Spinal cord (tissue), 10 donors: ENCODE results near the gene PRKCH. TPM values are rescaled to one million over a fixed set of nuclear protein-coding genes. Genes with fewer than 3 reads are reported as not detected.

Experiments used
- DNase-seq, 6 donors: peaks; one replicate each; pipeline versions ENCODE4 v3.0.0 to v3.0.0-alpha.2; 2013 to 2015; ENCODE audit warnings: low spot score in 6 of 6, low read depth in 4 of 6
- H3K27ac ChIP-seq: one replicate; pipeline ENCODE4 v1.5.1; 2013; ENCODE audit warnings: low read depth, low read length, control low read depth
- H3K27me3 ChIP-seq: one replicate; pipeline ENCODE4 v1.6.1; 2013; ENCODE audit warnings: low read length; ENCODE audit not compliant: control insufficient read depth, insufficient read depth
- H3K36me3 ChIP-seq: one replicate; pipeline ENCODE4 v1.6.1; 2013; ENCODE audit warnings: low read length; ENCODE audit not compliant: control insufficient read depth, insufficient read depth
- H3K4me1 ChIP-seq: one replicate; pipeline ENCODE4 v1.6.1; 2013; ENCODE audit warnings: low read length; ENCODE audit not compliant: control insufficient read depth, insufficient read depth
- H3K4me3 ChIP-seq: one replicate; pipeline ENCODE4 v1.5.1; 2013; ENCODE audit warnings: low read depth, low read length, control low read depth
- H3K9me3 ChIP-seq: one replicate; pipeline ENCODE4 v1.6.1; 2013; ENCODE audit warnings: low read length; ENCODE audit not compliant: control insufficient read depth, insufficient read depth
- WGBS: methylation state at CpG from one replicate; pipeline ENCODE4 v1.1.5; 2013; ENCODE audit warnings: missing lambda C conversion rate; ENCODE audit not compliant: insufficient coverage; 5-methylcytosine and 5-hydroxymethylcytosine counted together
- polyA plus RNA-seq, 2 donors: library from polyadenylated mRNA; unstranded; fragments of 120-200 nt; gene quantifications; one replicate each; pipeline ENCODE4 v1.2.1, GENCODE V29; 2013; ENCODE audit not compliant: insufficient read length in 2 of 2
- total RNA-seq, 2 donors: library from RNA; depleted of rRNA in 1 of 2; stranded (reverse); fragments of 120-200 nt in 1 of 2; fragments of >200 nt in 1 of 2; gene quantifications; one replicate each; pipeline versions ENCODE4 v1.2.3 to v1.2.4, GENCODE V29; 2013 to 2014
- donor health status: healthy.

The PRKCH gene
- total and polyA plus RNA-seq, 4 donors, result 9.6 to 30.7 (median 15.5) TPM

DNA sequence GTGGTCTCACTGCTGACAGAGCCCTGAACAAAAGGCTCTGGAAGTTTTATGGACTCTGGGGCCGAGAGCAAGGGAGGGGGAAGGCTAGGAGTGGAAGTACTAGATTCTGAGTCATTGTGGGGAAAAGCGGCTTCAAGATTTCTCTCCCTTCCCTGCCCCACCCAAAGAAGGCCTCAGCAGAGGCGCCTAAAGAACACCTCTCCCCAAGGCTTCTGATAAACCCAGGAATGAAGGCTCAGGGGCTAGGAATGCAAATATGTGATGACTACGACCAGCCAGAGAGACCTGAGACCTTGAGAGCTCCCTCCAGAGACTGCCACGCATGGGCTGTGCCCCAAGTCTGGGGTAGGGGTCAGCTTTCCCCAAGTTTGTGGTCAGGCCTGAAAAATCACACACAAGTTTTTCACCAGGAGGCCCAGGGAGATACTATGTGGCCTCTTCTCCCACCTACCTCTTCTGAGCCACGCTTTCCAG is 243.3 kb downstream of the PRKCH start:
- H3K27me3 ChIP-seq, result peaks cover 6% of the 10 kb centered on the region
- H3K4me1 ChIP-seq, result peaks cover 20% of the 10 kb centered on the region
- no peak overlapping the region for H3K4me3 ChIP-seq

DNA sequence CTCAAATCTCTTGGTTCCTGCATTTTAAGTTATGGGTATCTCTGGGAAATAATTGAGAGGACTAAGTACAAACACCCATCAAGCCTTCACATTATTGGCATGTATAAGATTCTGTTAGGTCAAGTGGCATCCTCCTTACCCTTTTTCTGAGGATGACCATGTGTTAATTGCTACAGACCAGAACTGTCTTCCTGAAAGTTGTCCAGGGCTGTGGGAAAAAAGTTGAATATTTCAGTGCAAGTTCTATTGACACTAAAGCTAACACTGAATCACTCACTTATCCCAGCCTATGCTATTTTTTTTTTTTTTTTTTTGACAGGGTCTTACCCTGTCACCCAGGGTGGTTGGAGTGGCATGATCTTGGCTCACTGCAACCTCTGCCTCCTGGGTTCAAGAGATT is 243.8 kb downstream of the PRKCH start:
- Histone ChIP-seq H3K4me3 (no peak overlapping the region), H3K27me3 (peaks cover 10% of the 10 kb centered on the region), H3K27ac (no peak overlapping the region), H3K9me3 (no peaks in the 10 kb centered on the region), H3K4me1 (peaks cover 20% of the 10 kb centered on the region), H3K36me3 (no peaks in the 10 kb centered on the region)
- DNase-seq, result no peak

More for the DNA sequence above, 243.3 kb downstream of the PRKCH start:
- no peaks in the 10 kb centered on the region for H3K9me3 ChIP-seq
- no peak overlapping the region for H3K27ac ChIP-seq
- no peaks in the 10 kb centered on the region for H3K36me3 ChIP-seq
- DNase-seq, result no peak
- WGBS, result 96% methylated on average over 3 of the region's 6 CpGs

DNA sequence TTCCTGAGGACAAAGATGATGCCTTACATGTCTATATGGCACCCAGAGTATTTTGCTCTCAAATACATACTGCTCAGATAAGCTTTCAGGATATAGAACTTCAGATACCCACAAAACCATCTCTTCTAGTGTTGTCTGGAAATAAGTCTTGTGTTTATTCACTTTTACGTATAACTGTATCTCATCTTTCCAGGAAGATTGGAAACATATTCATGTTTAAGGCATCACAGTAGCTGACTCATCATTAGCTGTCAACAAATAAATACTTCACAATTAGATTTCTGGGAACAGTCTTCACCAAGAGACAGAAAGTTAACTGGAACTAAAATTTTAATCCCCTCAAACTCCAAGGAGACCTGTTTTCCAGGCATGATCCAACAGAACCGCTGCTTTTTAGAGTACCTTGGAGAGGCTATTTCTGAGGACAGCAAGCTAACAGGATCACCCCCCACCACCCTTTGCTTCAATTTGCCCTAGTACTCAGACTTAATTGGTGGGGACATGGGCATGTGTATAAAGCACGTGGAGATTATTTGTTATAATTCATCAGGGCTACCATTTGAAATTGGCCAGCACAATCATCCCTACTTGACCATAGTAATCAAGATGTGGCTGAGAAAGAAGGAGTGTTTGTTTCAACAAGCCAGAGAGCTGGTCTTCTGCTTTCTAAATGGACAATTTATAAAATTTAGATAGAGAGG is 244.6 kb downstream of the PRKCH start:
- no peaks in the 10 kb centered on the region for H3K36me3 ChIP-seq
- peaks cover 10% of the 10 kb centered on the region for H3K27me3 ChIP-seq
- H3K4me3 ChIP-seq, result no peak overlapping the region
- no peak for DNase-seq
- no peak overlapping the region for H3K27ac ChIP-seq
- WGBS, result no CpG with 5 or more reads among the region's 3 CpGs
- H3K4me1 ChIP-seq, result peaks cover 20% of the 10 kb centered on the region
- H3K9me3 ChIP-seq, result no peaks in the 10 kb centered on the region

DNA sequence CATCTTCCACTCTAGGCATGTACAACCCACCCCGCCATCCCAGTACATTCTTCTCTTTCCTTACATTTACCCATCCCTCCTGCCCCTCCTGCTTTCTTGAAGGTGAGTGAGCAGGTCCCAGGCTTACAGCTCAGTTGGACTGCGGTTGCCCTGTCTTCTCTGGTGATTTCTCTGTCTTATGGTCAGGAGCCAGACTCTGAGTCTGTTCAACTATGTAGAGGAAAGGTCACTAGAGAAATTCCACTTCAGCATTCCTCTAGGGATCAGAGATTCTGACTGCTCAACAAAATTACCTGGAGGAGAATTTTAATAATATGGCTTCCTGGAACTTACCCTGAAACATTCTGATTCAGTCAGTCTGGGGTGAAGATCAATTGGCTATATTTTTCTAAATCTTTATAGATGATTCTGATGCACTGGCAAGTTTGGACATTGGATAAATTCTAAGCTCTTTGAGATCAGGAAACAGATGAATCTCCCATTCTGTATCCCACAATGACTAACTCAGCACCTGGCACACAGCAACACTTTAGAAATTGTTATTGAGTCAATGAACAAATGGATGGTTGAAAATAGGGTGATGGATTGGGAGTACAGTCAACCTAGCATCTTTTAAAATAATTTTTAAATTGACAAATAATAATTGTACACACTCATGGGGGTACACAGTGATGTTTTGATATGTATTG is 245.3 kb downstream of the PRKCH start:
- 100% methylated on average over 1 of the region's 2 CpGs for WGBS
- Histone ChIP-seq H3K36me3 (no peaks in the 10 kb centered on the region), H3K4me3 (no peak overlapping the region), H3K27ac (no peak overlapping the region), H3K27me3 (peaks cover 10% of the 10 kb centered on the region), H3K4me1 (peaks cover 19% of the 10 kb centered on the region), H3K9me3 (no peaks in the 10 kb centered on the region)
- DNase-seq, result no peak

DNA sequence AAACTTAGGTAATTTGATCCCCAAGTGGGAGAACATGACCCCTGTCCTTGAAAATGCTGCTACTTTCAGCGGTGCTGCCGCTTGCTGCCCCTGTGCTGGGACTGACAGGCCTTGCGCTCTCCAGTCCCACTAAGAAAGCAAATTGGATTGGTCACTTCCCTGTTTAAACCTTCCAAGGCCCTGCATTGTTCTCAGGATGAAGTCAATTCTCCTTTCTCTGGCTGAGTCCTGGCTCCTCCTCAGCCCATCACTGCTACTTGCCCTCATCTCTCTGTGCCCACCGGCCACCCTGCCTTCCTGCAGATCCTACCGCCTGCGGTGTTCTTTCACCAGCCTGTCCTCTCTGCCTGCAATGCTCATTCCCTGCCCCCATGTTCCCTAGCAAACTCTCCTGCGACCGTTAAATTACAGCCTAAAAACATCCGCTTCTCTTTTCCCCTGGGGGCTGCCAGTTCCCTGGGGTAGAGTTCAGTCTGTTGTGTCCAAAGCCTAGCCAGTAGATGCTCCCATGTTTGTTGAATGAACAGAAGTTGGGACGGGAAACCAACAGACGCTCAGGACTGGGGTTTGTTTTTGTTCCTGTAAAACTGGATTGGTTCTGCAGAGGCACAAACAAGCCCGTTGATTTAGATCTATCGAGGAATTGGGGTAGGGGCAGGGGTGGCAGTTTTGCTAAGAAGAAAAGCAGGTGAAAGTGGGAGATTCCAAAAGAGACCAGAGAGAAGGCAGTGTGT is 246.6 kb downstream of the PRKCH start:
- WGBS, result 39% methylated on average over 13 of the region's 13 CpGs
- peak in 1 of 6 donors; percentile 30 for DNase-seq
- H3K4me3 ChIP-seq, result no peak overlapping the region
- H3K9me3 ChIP-seq, result no peaks in the 10 kb centered on the region
- peaks cover 14% of the 10 kb centered on the region for H3K4me1 ChIP-seq
- H3K27me3 ChIP-seq, result peaks cover 10% of the 10 kb centered on the region
- H3K27ac ChIP-seq, result no peak overlapping the region
- H3K36me3 ChIP-seq, result no peaks in the 10 kb centered on the region

DNA sequence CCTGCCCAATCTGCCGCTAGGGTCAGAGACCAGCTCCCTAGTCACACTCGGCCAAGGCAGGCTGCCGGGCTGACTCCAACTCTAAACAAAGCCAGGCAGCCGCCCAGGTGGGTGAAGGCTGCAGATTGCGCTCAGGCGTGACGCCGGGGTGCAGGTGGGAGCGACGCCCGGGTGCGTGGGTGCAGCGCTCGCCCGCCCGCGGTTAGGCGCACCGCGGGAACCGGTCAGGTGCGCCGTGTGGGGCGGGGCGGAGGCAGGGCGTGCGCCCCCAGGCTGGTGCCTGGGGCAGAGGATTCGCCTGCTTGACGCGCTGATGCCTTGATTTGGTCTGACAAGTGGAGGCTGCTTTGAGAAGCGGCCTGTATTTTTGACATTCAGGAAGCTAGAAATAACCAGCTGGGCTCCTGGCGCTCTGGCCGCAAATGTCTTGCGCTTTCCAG is 247.2 kb downstream of the PRKCH start:
- 10% methylated on average over 34 of the region's 34 CpGs for WGBS
- peak in 2 of 6 donors; percentile 44 to 50 for DNase-seq
- Histone ChIP-seq H3K4me1 (peaks cover 14% of the 10 kb centered on the region), H3K27me3 (peaks cover 10% of the 10 kb centered on the region), H3K36me3 (no peaks in the 10 kb centered on the region), H3K4me3 (no peak overlapping the region), H3K9me3 (no peaks in the 10 kb centered on the region), H3K27ac (no peak overlapping the region)

DNA sequence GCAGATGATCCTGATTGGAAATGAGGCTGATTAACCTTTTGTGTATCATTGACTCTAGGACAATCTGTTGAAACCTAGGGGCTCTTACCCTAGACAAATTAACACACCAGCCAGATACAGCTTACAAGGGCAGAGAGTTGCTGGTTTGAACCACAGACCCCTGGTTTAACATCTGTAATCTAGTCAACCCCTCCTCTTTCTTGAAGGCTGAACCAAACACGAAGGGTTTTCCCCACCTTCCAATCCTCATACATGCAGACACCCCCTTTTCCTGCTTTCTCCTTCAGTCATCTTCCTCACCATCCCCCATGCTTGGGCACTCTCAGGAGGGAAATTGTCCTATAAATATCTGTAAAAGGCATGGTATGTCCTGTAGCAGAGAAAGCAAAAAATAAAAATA is 247.9 kb downstream of the PRKCH start:
- Histone ChIP-seq H3K4me3 (no peak overlapping the region), H3K27ac (no peak overlapping the region), H3K36me3 (no peaks in the 10 kb centered on the region), H3K4me1 (peaks cover 14% of the 10 kb centered on the region), H3K9me3 (no peaks in the 10 kb centered on the region), H3K27me3 (peaks cover 10% of the 10 kb centered on the region)
- WGBS, result 50% methylated on average over 1 of the region's 1 CpG
- DNase-seq, result no peak

DNA sequence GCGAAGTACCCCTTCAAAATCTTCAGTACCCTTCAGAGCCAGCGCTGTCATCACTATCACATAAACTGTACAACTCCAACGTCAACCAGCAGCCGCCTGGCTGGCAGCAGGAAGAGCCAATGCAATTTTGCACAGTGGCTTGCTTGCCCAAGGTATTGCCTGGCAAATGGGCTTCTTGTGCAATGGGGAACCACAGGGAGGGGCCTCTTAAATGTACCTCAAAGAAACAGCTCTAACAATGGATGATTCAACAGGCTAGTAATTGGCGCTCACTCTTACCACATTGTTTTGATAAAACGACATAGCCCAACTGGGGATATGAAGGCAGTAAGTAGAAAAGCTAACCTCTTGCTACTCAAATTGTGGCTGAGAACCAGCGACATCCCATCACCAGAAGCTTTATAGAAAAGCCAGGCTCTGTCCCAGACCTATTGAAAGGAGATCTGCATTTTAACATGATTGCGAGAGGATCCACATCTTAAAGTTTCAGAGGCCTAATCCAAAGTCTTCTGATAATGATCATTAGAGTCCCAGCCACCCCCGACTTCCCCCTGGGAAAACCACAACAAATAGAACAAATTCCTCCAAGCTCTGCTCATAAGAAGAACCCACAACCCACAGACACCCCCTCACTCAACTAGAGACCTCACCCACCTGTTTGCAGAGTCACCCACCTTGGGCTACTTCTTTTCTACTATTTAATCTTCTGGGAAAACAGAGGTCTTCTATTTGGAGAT is 248.6 kb downstream of the PRKCH start:
- WGBS, result 93% methylated on average over 3 of the region's 9 CpGs
- H3K27me3 ChIP-seq, result peaks cover 10% of the 10 kb centered on the region
- no peak overlapping the region for H3K4me3 ChIP-seq
- H3K9me3 ChIP-seq, result no peaks in the 10 kb centered on the region
- peaks cover 14% of the 10 kb centered on the region for H3K4me1 ChIP-seq
- DNase-seq, result no peak
- H3K36me3 ChIP-seq, result no peaks in the 10 kb centered on the region
- H3K27ac ChIP-seq, result no peak overlapping the region

DNA sequence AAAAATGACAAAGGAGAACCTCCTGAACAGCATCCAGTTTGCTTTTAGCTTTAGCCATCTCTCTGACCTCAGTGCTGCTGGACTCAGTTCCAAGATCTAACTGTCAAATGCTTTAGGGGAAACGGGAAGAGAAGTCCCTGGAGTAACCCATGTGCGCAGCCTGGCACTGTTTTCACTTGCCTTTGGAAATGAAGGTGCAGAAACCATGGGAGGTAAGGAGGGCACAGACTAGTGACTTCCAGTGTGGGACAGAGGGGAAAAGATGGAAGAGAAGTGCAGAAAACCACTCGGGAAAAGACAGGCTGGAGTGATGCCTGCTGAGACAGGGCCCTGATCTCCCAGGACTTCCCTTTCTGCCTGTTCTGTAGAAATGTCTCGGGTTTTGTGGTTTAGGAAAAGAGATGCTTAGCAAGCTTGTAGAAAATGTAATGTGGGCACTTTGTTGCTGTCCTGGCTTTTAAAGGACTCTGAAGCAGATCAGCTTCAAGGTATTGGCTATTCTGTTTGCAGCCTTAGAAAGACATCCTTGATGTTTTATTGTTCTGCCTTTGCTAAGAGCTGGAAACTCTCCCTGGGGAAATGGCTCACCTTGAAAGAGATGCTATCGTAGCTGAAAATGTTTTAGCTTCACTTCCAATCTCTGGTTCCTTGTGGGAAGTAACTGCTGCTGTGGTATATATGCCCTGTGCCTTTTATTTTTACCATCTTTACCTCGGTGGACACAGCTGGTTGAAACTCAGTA is 249.3 kb downstream of the PRKCH start:
- H3K27ac ChIP-seq, result no peak overlapping the region
- H3K4me1 ChIP-seq, result peaks cover 14% of the 10 kb centered on the region

More for the DNA sequence above, 249.3 kb downstream of the PRKCH start:
- Histone ChIP-seq H3K27me3 (peaks cover 10% of the 10 kb centered on the region), H3K36me3 (no peaks in the 10 kb centered on the region), H3K4me3 (no peak overlapping the region), H3K9me3 (no peaks in the 10 kb centered on the region)
- DNase-seq, result peak in 1 of 6 donors; percentile 52
- WGBS, result 50% methylated on average over 6 of the region's 6 CpGs
